Activated naive CD8-positive, alpha-beta T cell treated with anti-CD3 and anti-CD28 coated beads for 36 hours (primary cell): Measurements from ENCODE around the gene PTPRU. TPM values are rescaled to one million over a fixed set of nuclear protein-coding genes. Genes with fewer than 3 reads are reported as not detected.

Experiments
- DNase-seq: peaks from one replicate; pipeline ENCODE4 v3.0.0; 2021
- H3K27ac Mint-ChIP-seq: one replicate; pipeline ENCODE4 v1.8.0; 2022; ENCODE audit warnings: mild to moderate bottlenecking, moderate library complexity, mixed read lengths
- H3K27me3 Mint-ChIP-seq: one replicate; pipeline ENCODE4 v1.8.0; 2022; ENCODE audit warnings: mild to moderate bottlenecking, mixed read lengths
- H3K36me3 Mint-ChIP-seq: one replicate; pipeline ENCODE4 v1.8.0; 2021; ENCODE audit warnings: mild to moderate bottlenecking, mixed read lengths
- H3K4me1 Mint-ChIP-seq: one replicate; pipeline ENCODE4 v1.8.0; 2021; ENCODE audit warnings: mixed read lengths
- H3K4me3 Mint-ChIP-seq: one replicate; pipeline ENCODE4 v1.8.0; 2022; ENCODE audit warnings: mild to moderate bottlenecking, moderate library complexity, mixed read lengths
- H3K9me3 Mint-ChIP-seq: one replicate; pipeline ENCODE4 v1.8.0; 2022; ENCODE audit warnings: mixed read lengths
- total RNA-seq, 2 experiments: library from RNA; stranded (reverse); gene quantifications; one replicate each; pipeline ENCODE4 v1.2.3, GENCODE V29; 2021

PTPRU gene
- total RNA-seq, 2 experiments from 2014 or later = 0.52 to 0.74 TPM

GRCh38 chr1:29317063-29317915 lies 81.0 kb downstream of the PTPRU start:
- H3K27ac Mint-ChIP-seq = no peak overlapping the region
- no peaks in the 10 kb centered on the region for H3K36me3 Mint-ChIP-seq
- H3K9me3 Mint-ChIP-seq = no peaks in the 10 kb centered on the region
- no peaks in the 10 kb centered on the region for H3K4me1 Mint-ChIP-seq
- H3K4me3 Mint-ChIP-seq = no peak overlapping the region
- DNase-seq = no peak
- H3K27me3 Mint-ChIP-seq = no peaks in the 10 kb centered on the region

- Mint-ChIP-seq H3K27me3 (no peaks in the 10 kb centered on the region), H3K9me3 (no peaks in the 10 kb centered on the region), H3K4me1 (no peaks in the 10 kb centered on the region), H3K4me3 (no peak overlapping the region), H3K36me3 (no peaks in the 10 kb centered on the region), H3K27ac (no peak overlapping the region)
- no peak for DNase-seq
Observed at GRCh38 chr1:29317916-29318530, 81.7 kb downstream of the PTPRU start.

GRCh38 chr1:29318724-29319123 lies 82.4 kb downstream of the PTPRU start:
- no peak overlapping the region for H3K4me3 Mint-ChIP-seq
- H3K27me3 Mint-ChIP-seq = no peaks in the 10 kb centered on the region
- DNase-seq = no peak
- H3K9me3 Mint-ChIP-seq = no peaks in the 10 kb centered on the region
- H3K27ac Mint-ChIP-seq = no peak overlapping the region
- no peaks in the 10 kb centered on the region for H3K36me3 Mint-ChIP-seq
- H3K4me1 Mint-ChIP-seq = no peaks in the 10 kb centered on the region

- Mint-ChIP-seq H3K36me3 (no peaks in the 10 kb centered on the region), H3K27ac (no peak overlapping the region), H3K9me3 (no peaks in the 10 kb centered on the region), H3K27me3 (no peaks in the 10 kb centered on the region), H3K4me3 (no peak overlapping the region), H3K4me1 (no peaks in the 10 kb centered on the region)
- no peak for DNase-seq
Observed at GRCh38 chr1:29319300-29320110, 83.2 kb downstream of the PTPRU start.

GRCh38 chr1:29320156-29320940 lies 84.0 kb downstream of the PTPRU start:
- no peaks in the 10 kb centered on the region for H3K9me3 Mint-ChIP-seq
- H3K27ac Mint-ChIP-seq = no peak overlapping the region
- no peak for DNase-seq
- no peaks in the 10 kb centered on the region for H3K27me3 Mint-ChIP-seq
- no peaks in the 10 kb centered on the region for H3K36me3 Mint-ChIP-seq
- H3K4me1 Mint-ChIP-seq = no peaks in the 10 kb centered on the region
- H3K4me3 Mint-ChIP-seq = no peak overlapping the region

- H3K27me3 Mint-ChIP-seq = no peaks in the 10 kb centered on the region
- no peak for DNase-seq
- no peak overlapping the region for H3K4me3 Mint-ChIP-seq
- no peaks in the 10 kb centered on the region for H3K4me1 Mint-ChIP-seq
- no peaks in the 10 kb centered on the region for H3K9me3 Mint-ChIP-seq
- no peaks in the 10 kb centered on the region for H3K36me3 Mint-ChIP-seq
- no peak overlapping the region for H3K27ac Mint-ChIP-seq
Observed at GRCh38 chr1:29321176-29321575, 84.9 kb downstream of the PTPRU start.

GRCh38 chr1:29322147-29322694 lies 85.9 kb downstream of the PTPRU start:
- H3K4me1 Mint-ChIP-seq = no peaks in the 10 kb centered on the region
- no peaks in the 10 kb centered on the region for H3K9me3 Mint-ChIP-seq
- no peak overlapping the region for H3K27ac Mint-ChIP-seq
- no peaks in the 10 kb centered on the region for H3K27me3 Mint-ChIP-seq
- H3K4me3 Mint-ChIP-seq = no peak overlapping the region
- DNase-seq = no peak
- no peaks in the 10 kb centered on the region for H3K36me3 Mint-ChIP-seq

- no peaks in the 10 kb centered on the region for H3K9me3 Mint-ChIP-seq
- DNase-seq = no peak
- H3K27me3 Mint-ChIP-seq = no peaks in the 10 kb centered on the region
- no peaks in the 10 kb centered on the region for H3K4me1 Mint-ChIP-seq
- no peak overlapping the region for H3K4me3 Mint-ChIP-seq
- H3K36me3 Mint-ChIP-seq = no peaks in the 10 kb centered on the region
- H3K27ac Mint-ChIP-seq = no peak overlapping the region
Observed at GRCh38 chr1:29322861-29323585, 86.7 kb downstream of the PTPRU start.

GRCh38 chr1:29323636-29324035 lies 87.3 kb downstream of the PTPRU start:
- no peaks in the 10 kb centered on the region for H3K4me1 Mint-ChIP-seq
- no peak overlapping the region for H3K27ac Mint-ChIP-seq
- no peaks in the 10 kb centered on the region for H3K27me3 Mint-ChIP-seq
- DNase-seq = no peak
- H3K9me3 Mint-ChIP-seq = no peaks in the 10 kb centered on the region
- H3K36me3 Mint-ChIP-seq = no peaks in the 10 kb centered on the region
- H3K4me3 Mint-ChIP-seq = no peak overlapping the region

GRCh38 chr1:29324202-29324601 lies 87.9 kb downstream of the PTPRU start:
- H3K27me3 Mint-ChIP-seq = no peaks in the 10 kb centered on the region
- H3K9me3 Mint-ChIP-seq = no peaks in the 10 kb centered on the region
- no peak overlapping the region for H3K4me3 Mint-ChIP-seq
- no peaks in the 10 kb centered on the region for H3K36me3 Mint-ChIP-seq
- H3K27ac Mint-ChIP-seq = no peak overlapping the region
- H3K4me1 Mint-ChIP-seq = no peaks in the 10 kb centered on the region
- DNase-seq = no peak

GRCh38 chr1:29324771-29325351 lies 88.5 kb downstream of the PTPRU start:
- Mint-ChIP-seq H3K27me3 (peaks cover 1% of the 10 kb centered on the region), H3K36me3 (no peaks in the 10 kb centered on the region), H3K4me3 (no peak overlapping the region), H3K4me1 (no peaks in the 10 kb centered on the region), H3K27ac (no peak overlapping the region), H3K9me3 (no peaks in the 10 kb centered on the region)
- DNase-seq = no peak

GRCh38 chr1:29325675-29326074 lies 89.4 kb downstream of the PTPRU start:
- H3K36me3 Mint-ChIP-seq = no peaks in the 10 kb centered on the region
- no peaks in the 10 kb centered on the region for H3K9me3 Mint-ChIP-seq
- no peak overlapping the region for H3K27ac Mint-ChIP-seq

GRCh38 chr1:29326123-29326522 lies 89.8 kb downstream of the PTPRU start:
- Mint-ChIP-seq H3K27ac (no peak overlapping the region), H3K36me3 (no peaks in the 10 kb centered on the region), H3K4me3 (no peak overlapping the region), H3K27me3 (peaks cover 3% of the 10 kb centered on the region), H3K4me1 (no peaks in the 10 kb centered on the region), H3K9me3 (no peaks in the 10 kb centered on the region)
- no peak for DNase-seq

More at GRCh38 chr1:29325675-29326074, 89.4 kb downstream of the PTPRU start:
- no peak for DNase-seq
- no peaks in the 10 kb centered on the region for H3K4me1 Mint-ChIP-seq
- no peak overlapping the region for H3K4me3 Mint-ChIP-seq
- peaks cover 3% of the 10 kb centered on the region for H3K27me3 Mint-ChIP-seq
